ENCODE data around the gene C11orf97. TPM values are rescaled to one million over a fixed set of nuclear protein-coding genes. Genes with fewer than 3 reads are reported as not detected.
A peak's percentile ranks its signal among the peaks of the same experiment; 100 is the strongest.

C11orf97 gene
- total RNA-seq, 4 donors from 2014 or later = not detected

DNA sequence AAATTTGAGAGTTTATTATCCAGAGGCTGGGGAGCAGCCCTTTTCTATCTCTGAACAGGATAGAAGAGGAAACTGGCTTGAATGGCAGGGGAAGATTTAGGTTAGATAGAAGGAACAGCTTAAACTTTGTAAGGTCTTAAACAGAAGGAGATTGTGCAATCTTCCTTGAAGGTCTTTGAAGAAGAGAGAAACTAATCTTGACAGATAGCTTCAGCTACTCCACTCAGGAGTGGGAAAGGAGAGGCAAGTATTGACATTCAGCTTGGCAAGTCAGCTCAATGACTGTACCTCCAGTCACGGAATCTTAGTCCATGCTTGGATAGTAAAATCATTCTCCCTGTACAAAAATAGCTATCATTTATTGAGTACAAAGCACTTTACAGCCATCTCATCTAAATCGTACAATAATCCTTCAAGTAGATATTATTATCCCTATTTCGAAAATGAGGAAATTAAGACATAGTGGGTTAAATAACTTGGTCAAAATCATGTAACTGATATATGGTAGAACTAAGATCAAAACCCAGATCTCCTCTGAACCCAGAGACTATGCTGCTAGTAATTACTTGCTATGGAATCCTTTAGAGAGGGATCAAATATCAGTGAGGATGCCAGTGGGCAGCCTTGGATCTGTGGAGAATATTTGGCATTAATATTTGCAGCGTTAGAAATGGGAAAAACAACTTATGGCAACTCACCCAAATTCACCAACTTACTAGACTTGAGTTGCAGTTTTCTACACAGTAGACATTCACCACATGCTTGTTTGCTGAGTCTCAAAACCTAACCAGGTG lies 14.6 kb downstream of the C11orf97 start:
- no peak for TF ChIP-seq POLR2A (IDR thresholded peaks at IDR 0.05)
- Histone ChIP-seq H3K27me3 (no peaks in the 10 kb centered on the region), H3K36me3 (no peaks in the 10 kb centered on the region), H3K4me1 (peaks cover 0 to 5% (median 0%) of the 10 kb centered on the region in 3 donors), H3K27ac (no peak overlapping the region), H3K9me3 (no peaks in the 10 kb centered on the region), H3K4me3 (no peak overlapping the region)
- 66 to 83% methylated on average over 4 of the region's 4 CpGs for WGBS, 2 donors (ENCODE audit: low coverage in 1 of 2)
- no peak for ATAC-seq

DNA sequence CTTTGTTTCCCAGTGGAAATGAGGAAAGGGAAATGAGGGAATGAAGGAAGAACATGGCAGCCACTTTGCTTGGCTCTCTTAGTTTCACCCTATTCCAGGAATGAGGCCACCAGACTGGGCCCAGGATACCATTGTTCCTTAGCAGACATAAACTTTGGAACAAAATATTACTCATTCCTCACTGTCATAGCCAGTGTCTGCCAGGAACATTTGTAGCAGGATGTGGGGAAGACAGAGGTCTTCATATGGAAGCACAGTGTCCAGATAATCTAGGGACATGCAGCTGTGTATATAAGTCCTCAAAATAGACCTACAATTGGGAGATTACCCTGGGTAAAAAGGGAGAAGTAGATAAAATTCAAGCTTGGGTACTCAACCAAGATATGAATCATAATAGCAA lies 16.3 kb downstream of the C11orf97 start:
- Histone ChIP-seq H3K27me3 (peaks cover 3% of the 10 kb centered on the region), H3K4me1 (peaks cover 0 to 11% (median 0%) of the 10 kb centered on the region in 3 donors), H3K4me3 (no peak overlapping the region), H3K36me3 (no peaks in the 10 kb centered on the region), H3K9me3 (no peaks in the 10 kb centered on the region), H3K27ac (no peak overlapping the region)
- TF ChIP-seq, protein P1, sequence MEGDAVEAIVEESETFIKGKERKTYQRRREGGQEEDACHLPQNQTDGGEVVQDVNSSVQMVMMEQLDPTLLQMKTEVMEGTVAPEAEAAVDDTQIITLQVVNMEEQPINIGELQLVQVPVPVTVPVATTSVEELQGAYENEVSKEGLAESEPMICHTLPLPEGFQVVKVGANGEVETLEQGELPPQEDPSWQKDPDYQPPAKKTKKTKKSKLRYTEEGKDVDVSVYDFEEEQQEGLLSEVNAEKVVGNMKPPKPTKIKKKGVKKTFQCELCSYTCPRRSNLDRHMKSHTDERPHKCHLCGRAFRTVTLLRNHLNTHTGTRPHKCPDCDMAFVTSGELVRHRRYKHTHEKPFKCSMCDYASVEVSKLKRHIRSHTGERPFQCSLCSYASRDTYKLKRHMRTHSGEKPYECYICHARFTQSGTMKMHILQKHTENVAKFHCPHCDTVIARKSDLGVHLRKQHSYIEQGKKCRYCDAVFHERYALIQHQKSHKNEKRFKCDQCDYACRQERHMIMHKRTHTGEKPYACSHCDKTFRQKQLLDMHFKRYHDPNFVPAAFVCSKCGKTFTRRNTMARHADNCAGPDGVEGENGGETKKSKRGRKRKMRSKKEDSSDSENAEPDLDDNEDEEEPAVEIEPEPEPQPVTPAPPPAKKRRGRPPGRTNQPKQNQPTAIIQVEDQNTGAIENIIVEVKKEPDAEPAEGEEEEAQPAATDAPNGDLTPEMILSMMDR (IDR thresholded peaks at IDR 0.05) = no peak
- TF ChIP-seq POLR2AphosphoS5 (IDR thresholded peaks at IDR 0.05) (no peak), POLR2A (IDR thresholded peaks at IDR 0.05) (no peak), EP300 (IDR thresholded peaks at IDR 0.05) (no peak)
- no peak for ATAC-seq

DNA sequence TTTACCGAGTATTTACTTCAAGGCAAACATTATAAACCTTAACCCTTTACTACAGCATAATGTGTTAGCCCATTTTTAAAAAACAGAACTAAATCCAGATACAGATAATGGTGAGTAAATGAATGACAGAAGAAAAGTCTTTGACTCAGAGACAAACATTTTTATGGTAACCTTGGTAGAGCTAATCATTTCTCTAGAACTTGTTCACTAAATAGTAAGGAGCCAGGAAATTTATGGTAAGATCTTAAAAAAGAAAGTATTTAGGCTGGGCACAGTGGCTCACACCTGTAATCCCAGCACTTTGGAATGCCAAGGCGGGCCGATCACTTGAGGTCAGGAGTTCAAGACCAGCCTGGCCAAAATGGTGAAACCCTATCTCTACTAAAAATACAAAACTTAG lies 19.9 kb downstream of the C11orf97 start:
- H3K4me3 ChIP-seq = no peak overlapping the region
- H3K27me3 ChIP-seq = peaks cover 15% of the 10 kb centered on the region
- 83 to 92% methylated on average over 3 of the region's 3 CpGs for WGBS, 2 donors (ENCODE audit: low coverage in 1 of 2)
- H3K4me1 ChIP-seq = peaks cover 0 to 12% (median 0%) of the 10 kb centered on the region in 3 donors
- no peak overlapping the region for H3K27ac ChIP-seq
- no peaks in the 10 kb centered on the region for H3K9me3 ChIP-seq
- TF ChIP-seq POLR2A (IDR thresholded peaks at IDR 0.05) = no peak
- TF ChIP-seq, protein P1 (IDR thresholded peaks at IDR 0.05) = no peak
- TF ChIP-seq POLR2AphosphoS5 (IDR thresholded peaks at IDR 0.05) = no peak
- TF ChIP-seq EP300 (IDR thresholded peaks at IDR 0.05) = no peak
- H3K36me3 ChIP-seq = no peaks in the 10 kb centered on the region
- no peak for ATAC-seq

DNA sequence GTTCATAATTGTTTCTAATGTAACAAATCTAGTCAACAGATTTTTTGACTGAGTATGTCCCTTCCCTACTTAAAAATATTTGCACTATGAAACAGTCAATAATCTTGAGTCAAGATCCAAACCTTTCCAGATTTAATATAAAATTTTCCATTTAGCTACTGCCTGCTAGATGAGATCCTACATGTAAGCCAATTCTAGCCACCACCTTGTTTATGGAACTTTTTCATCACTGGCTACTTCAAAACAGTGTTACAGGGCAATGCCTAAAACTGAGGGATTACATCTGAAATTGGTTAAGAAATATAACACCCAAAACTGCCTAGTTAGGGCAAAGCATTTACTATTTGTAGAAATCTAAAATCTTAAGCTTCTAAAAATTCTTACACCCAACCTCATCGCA lies 20.9 kb downstream of the C11orf97 start:
- Histone ChIP-seq H3K36me3 (no peaks in the 10 kb centered on the region), H3K27me3 (peaks cover 15% of the 10 kb centered on the region), H3K4me3 (no peak overlapping the region), H3K27ac (peak overlapping the region in 1 of 4 donors; percentile 17), H3K4me1 (peaks cover 0 to 15% (median 0%) of the 10 kb centered on the region in 3 donors), H3K9me3 (no peaks in the 10 kb centered on the region)
- TF ChIP-seq, protein P1 (IDR thresholded peaks at IDR 0.05) = no peak
- TF ChIP-seq POLR2A (IDR thresholded peaks at IDR 0.05) (no peak), POLR2AphosphoS5 (IDR thresholded peaks at IDR 0.05) (no peak), EP300 (IDR thresholded peaks at IDR 0.05) (no peak)
- no peak for ATAC-seq
- WGBS, 2 donors (ENCODE audit: low coverage in 1 of 2) = 73 to 82% methylated on average over 1 of the region's 1 CpG

DNA sequence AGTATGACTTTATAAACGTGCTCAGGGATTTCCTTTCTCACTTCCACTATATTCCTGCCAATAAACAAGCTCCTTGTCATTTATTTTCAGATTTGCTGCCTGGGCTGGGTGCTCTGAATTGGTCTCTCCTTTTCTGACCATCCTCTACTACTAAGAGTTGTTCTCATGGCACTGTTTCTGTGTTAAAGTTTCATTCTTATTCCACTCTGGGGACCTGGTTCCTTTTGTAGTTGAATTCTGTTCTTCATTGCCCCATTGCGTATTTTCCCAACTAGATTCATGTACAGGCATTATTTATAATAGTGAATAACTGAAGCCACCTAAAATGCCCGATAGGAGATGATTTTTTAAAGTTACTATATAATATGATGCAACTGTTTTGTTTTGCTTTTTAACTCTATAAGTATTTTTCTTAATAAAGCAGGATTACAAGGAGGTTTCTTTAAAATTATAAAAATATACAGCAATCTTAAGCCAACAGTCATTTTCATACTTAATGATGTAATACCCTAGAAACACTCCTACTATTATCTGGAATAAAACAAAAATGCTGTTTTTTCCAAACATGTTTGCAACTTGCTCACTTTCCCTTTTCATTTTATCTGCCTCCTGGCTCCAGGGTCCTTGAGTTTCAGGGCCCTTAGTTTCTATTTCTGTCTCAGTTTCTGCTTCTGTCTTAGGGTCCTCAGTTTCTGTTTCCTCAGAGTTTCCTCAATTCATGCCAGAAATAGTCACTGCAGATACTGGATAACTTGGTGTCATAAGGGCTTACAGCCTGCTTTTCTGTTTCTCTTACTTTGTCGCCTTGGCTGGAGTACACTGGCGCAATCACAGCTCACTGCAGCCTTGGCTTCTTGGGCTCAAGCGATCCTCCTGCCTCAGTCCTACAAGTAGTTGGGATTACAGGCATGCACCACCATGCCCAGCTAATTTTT lies 21.7 kb downstream of the C11orf97 start:
- H3K27me3 ChIP-seq = peaks cover 15% of the 10 kb centered on the region
- H3K36me3 ChIP-seq = no peaks in the 10 kb centered on the region
- WGBS, 2 donors (ENCODE audit: low coverage in 1 of 2) = 46 to 61% methylated on average over 5 to 6 of the region's 6 CpGs
- H3K4me3 ChIP-seq = no peak overlapping the region
- H3K9me3 ChIP-seq = no peaks in the 10 kb centered on the region
- TF ChIP-seq, protein P1 (IDR thresholded peaks at IDR 0.05) = no peak
- TF ChIP-seq POLR2A (IDR thresholded peaks at IDR 0.05) (no peak), POLR2AphosphoS5 (IDR thresholded peaks at IDR 0.05) (no peak), EP300 (IDR thresholded peaks at IDR 0.05) (no peak)
- peak; percentile 43 for ATAC-seq
- H3K27ac ChIP-seq = peak overlapping the region in 1 of 4 donors; percentile 17
- peaks cover 0 to 15% (median 0%) of the 10 kb centered on the region in 3 donors for H3K4me1 ChIP-seq

Data from gastroesophageal sphincter (tissue), 4 donors.